ENCODE data around the gene NNAT. TPM values are rescaled to one million over a fixed set of nuclear protein-coding genes. Genes with fewer than 3 reads are reported as not detected.
"Not testable (repeated sequence)": the region's sequence is repeated elsewhere in the genome, so short reads cannot be mapped to it uniquely, and the experiment has no call there.

NNAT gene
- total and polyA plus RNA-seq, 2 of the 8 experiments (the other 6 are each of a cell fraction or from before 2014, with no cell fraction given): 66.8 to 175 TPM

GRCh38 chr20:37484331-37484730 lies 36.7 kb upstream of the NNAT start (continued):
- TF ChIP-seq CTBP2 (IDR thresholded peaks at IDR 0.05; ENCODE audit: borderline replicate concordance, insufficient read depth, insufficient read length, low read length) (no peak), POLR2A (IDR thresholded peaks at IDR 0.05; ENCODE audit: control extremely low read depth in 1 of 2, low read depth in 2 of 2, low read length in 2 of 2) (no peak), NRF1 (IDR thresholded peaks at IDR 0.05; ENCODE audit: low read depth, low read length) (no peak)

GRCh38 chr20:37486209-37486608 lies 34.8 kb upstream of the NNAT start:
- H3K4me1 ChIP-seq (replicated peaks in 1 of 4; ENCODE audit: control insufficient read depth in 3 of 4, insufficient read depth in 4 of 4, low read length in 3 of 4); H3K4me2 ChIP-seq (ENCODE audit: insufficient read depth in 1 of 2, low read depth in 2 of 2, low read length in 2 of 2); H3K4ac ChIP-seq (replicated peaks; ENCODE audit: insufficient read length, low read depth, low read length); H3K9me3 ChIP-seq (ENCODE audit: insufficient read depth in 2 of 2, low read depth in 1 of 2, low read length in 1 of 2); H3K9ac ChIP-seq (replicated peaks in 1 of 4; ENCODE audit: extremely low read depth in 1 of 4, low read depth in 3 of 4, low read length in 3 of 4); H2BK12ac ChIP-seq (ENCODE audit: low read depth, low read length); H3K27me3 ChIP-seq (replicated peaks in 1 of 4; ENCODE audit: control insufficient read depth in 3 of 4, extremely low read depth in 1 of 4, insufficient read depth in 3 of 4, low read length in 3 of 4); H3K23me2 ChIP-seq (ENCODE audit: low read depth, low read length); H4K91ac ChIP-seq (replicated peaks; ENCODE audit: insufficient read length, low read length); H4K8ac ChIP-seq (ENCODE audit: extremely low read depth, insufficient read depth, low read length); H4K20me1 ChIP-seq (replicated peaks in 1 of 2; ENCODE audit: control insufficient read depth in 1 of 2, insufficient read depth in 2 of 2, low read length in 2 of 2); H3K79me1 ChIP-seq (ENCODE audit: low read depth, low read length); H3K79me2 ChIP-seq (ENCODE audit: control insufficient read depth in 1 of 2, insufficient read depth in 2 of 2, low read length in 2 of 2); POLR2A ChIA-PET (ENCODE audit: partially characterized antibody); H2BK20ac ChIP-seq (ENCODE audit: low read length); H3K4me3 ChIP-seq (ENCODE audit: extremely low read depth in 1 of 4, insufficient read depth in 2 of 4, low read depth in 3 of 4, low read length in 4 of 4); DNase-seq (ENCODE audit: low read depth in 1 of 2, low spot score in 2 of 2); H2BK15ac ChIP-seq (ENCODE audit: low read length); H2BK120ac ChIP-seq (replicated peaks; ENCODE audit: low read depth, low read length); H3K27ac ChIP-seq (ENCODE audit: low read depth, low read length); H4K5ac ChIP-seq (ENCODE audit: insufficient read length, low read depth, low read length); H2AK5ac ChIP-seq (ENCODE audit: low read depth, low read length); H3K36me3 ChIP-seq (ENCODE audit: control insufficient read depth in 2 of 4, insufficient read depth in 4 of 4, low read length in 3 of 4); H2AFZ ChIP-seq (ENCODE audit: low read length); H2BK5ac ChIP-seq (ENCODE audit: low read depth, low read length); H3K23ac ChIP-seq (ENCODE audit: insufficient read length); H3K18ac ChIP-seq (ENCODE audit: extremely low read depth, low read length); H3K56ac ChIP-seq (replicated peaks; ENCODE audit: insufficient read length, low read depth, low read length); H3K14ac ChIP-seq (ENCODE audit: insufficient read length): not testable (repeated sequence)
- CTCF ChIA-PET (ENCODE audit: partially characterized antibody): interaction anchor here (1.0 to 1.4 kb wide), 2 partner anchors 8 to 17 kb away, joined by 4 to 7 read pairs; no protein-coding TSS in a partner anchor
- peak; percentile 72 for FAIRE-seq
- 100% methylated on average over 1 of the region's 1 CpG; no CpG with 5 or more reads in 1 of the 2 experiments for WGBS, 2 experiments (ENCODE audit: extremely low coverage in 1 of 2, insufficient coverage in 1 of 2, insufficient read length in 1 of 2, insufficient replicate concordance in 2 of 2, low coverage in 1 of 2, low lambda C conversion rate in 2 of 2, missing lambda C conversion rate in 1 of 2)
